ENCODE data around the gene GLT1D1.

GRCh38 chr12:128871516-128871892, 18.2 kb downstream of the GLT1D1 start:
- TF ChIP-seq CTCF (IDR thresholded peaks at IDR 0.05) (no peak), ZFX (IDR thresholded peaks at IDR 0.05; ENCODE audit: borderline replicate concordance) (no peak)
